Trophoblast cell (in vitro differentiated cells and primary cell): ENCODE results near the gene USP6NL.

Experiments used
- DNase-seq, 2 donors: peaks; one replicate each; pipeline ENCODE4 v3.0.0-alpha.2; 2016
- H2AFZ ChIP-seq: 2 replicates; pipeline ENCODE4 v1.6.1; 2013; ENCODE audit warnings: low read length, moderate library complexity, mild to moderate bottlenecking; ENCODE audit not compliant: insufficient read depth, poor library complexity
- H2AK5ac ChIP-seq: 2 replicates; pipeline ENCODE4 v1.6.1; 2013; ENCODE audit warnings: mild to moderate bottlenecking, low read length
- H2BK120ac ChIP-seq: 2 replicates; pipeline ENCODE4 v1.6.1; 2013; ENCODE audit warnings: low read length, mild to moderate bottlenecking, moderate library complexity; ENCODE audit not compliant: insufficient read depth, poor library complexity
- H2BK12ac ChIP-seq: 2 replicates; pipeline ENCODE4 v1.6.1; 2013; ENCODE audit warnings: mild to moderate bottlenecking, low read length, moderate library complexity
- H2BK5ac ChIP-seq: 2 replicates; pipeline ENCODE4 v1.6.1; 2013; ENCODE audit warnings: low read length, low read depth, moderate library complexity, mild to moderate bottlenecking; ENCODE audit not compliant: poor library complexity
- H3K14ac ChIP-seq: 2 replicates; pipeline ENCODE4 v1.6.1; 2013; ENCODE audit warnings: mild to moderate bottlenecking, low read length
- H3K18ac ChIP-seq: 2 replicates; pipeline ENCODE4 v1.6.1; 2013; ENCODE audit warnings: mild to moderate bottlenecking, low read length
- H3K23ac ChIP-seq: 2 replicates; pipeline ENCODE4 v1.6.1; 2013; ENCODE audit warnings: low read length
- H3K27ac ChIP-seq: 2 replicates; pipeline ENCODE4 v1.5.1; 2013; ENCODE audit warnings: low read depth, mild to moderate bottlenecking, inconsistent platforms, low read length, moderate library complexity
- H3K27me3 ChIP-seq: 2 replicates; pipeline ENCODE4 v1.6.1; 2013; ENCODE audit warnings: inconsistent platforms, mild to moderate bottlenecking, low read length, moderate library complexity; ENCODE audit not compliant: insufficient read depth
- H3K36me3 ChIP-seq, 2 experiments: 1 replicate in 1 of 2; 2 replicates in 1 of 2; pipeline ENCODE4 v1.6.1; 2013; ENCODE audit warnings: low read length in 2 of 2, mild to moderate bottlenecking in 2 of 2, moderate library complexity in 1 of 2; ENCODE audit not compliant: insufficient read depth in 2 of 2, control insufficient read depth in 1 of 2
- H3K4ac ChIP-seq: 2 replicates; pipeline ENCODE4 v1.6.1; 2013; ENCODE audit warnings: low read depth, mild to moderate bottlenecking, low read length, moderate library complexity
- H3K4me1 ChIP-seq, 2 experiments: 1 replicate in 1 of 2; 2 replicates in 1 of 2; pipeline ENCODE4 v1.6.1; 2013; ENCODE audit warnings: low read length in 2 of 2, mild to moderate bottlenecking in 2 of 2, moderate library complexity in 1 of 2; ENCODE audit not compliant: insufficient read depth in 2 of 2, control insufficient read depth in 1 of 2
- H3K4me2 ChIP-seq: 2 replicates; pipeline ENCODE4 v1.6.1; 2013; ENCODE audit warnings: inconsistent platforms, mild to moderate bottlenecking, low read length, moderate library complexity
- H3K4me3 ChIP-seq: 2 replicates; pipeline ENCODE4 v1.5.1; 2013; ENCODE audit warnings: mild to moderate bottlenecking, low read depth, low read length, inconsistent platforms
- H3K79me1 ChIP-seq: one replicate; pipeline ENCODE4 v1.6.1; 2013; ENCODE audit warnings: low read length
- H3K79me2 ChIP-seq: 2 replicates; pipeline ENCODE4 v1.6.1; 2013; ENCODE audit warnings: low read length, mild to moderate bottlenecking; ENCODE audit not compliant: control insufficient read depth, insufficient read depth, poor library complexity
- H3K9ac ChIP-seq: 2 replicates; pipeline ENCODE4 v1.6.1; 2013; ENCODE audit warnings: mild to moderate bottlenecking, low read length
- H3K9me3 ChIP-seq: 2 replicates; pipeline ENCODE4 v1.6.1; 2013; ENCODE audit warnings: low read depth, mild to moderate bottlenecking, control low read depth, inconsistent platforms, low read length; ENCODE audit not compliant: insufficient read depth
- H4K12ac ChIP-seq: 2 replicates; pipeline ENCODE4 v1.6.1; 2013; ENCODE audit warnings: low read depth, mild to moderate bottlenecking, low read length, moderate library complexity
- H4K8ac ChIP-seq: 2 replicates; pipeline ENCODE4 v1.6.1; 2013; ENCODE audit warnings: low read depth, mild to moderate bottlenecking, low read length, moderate library complexity
- H4K91ac ChIP-seq: one replicate; pipeline ENCODE4 v1.6.1; 2013; ENCODE audit warnings: low read depth, mild to moderate bottlenecking, low read length, moderate library complexity
- WGBS: extraction: QIAGEN DNeasy Blood & Tissue Kit; methylation state at CpG from one replicate; pipeline ENCODE4 v1.1.7; 2013; ENCODE audit warnings: missing lambda C conversion rate; ENCODE audit not compliant: insufficient read length, insufficient coverage; ENCODE audit errors: extremely low coverage; 5-methylcytosine and 5-hydroxymethylcytosine counted together

USP6NL gene

GRCh38 chr10:11446133-11446532 is 165.3 kb downstream of the USP6NL start:
- DNase-seq, result no peak
- no CpG with 5 or more reads among the region's 5 CpGs for WGBS
- Histone ChIP-seq H3K4me2 (no peak overlapping the region), H2BK5ac (no peak overlapping the region), H4K91ac (no peak overlapping the region), H2BK120ac (no peak overlapping the region), H3K27ac (no peak overlapping the region), H3K36me3 (no peaks in the 10 kb centered on the region), H3K9ac (no peak overlapping the region), H2AFZ (no peak overlapping the region), H3K4me3 (no peak overlapping the region), H4K8ac (no peak overlapping the region), H2AK5ac (no peak overlapping the region), H3K18ac (no peak overlapping the region), H3K9me3 (peaks cover 4% of the 10 kb centered on the region), H4K12ac (no peak overlapping the region), H3K14ac (no peak overlapping the region), H3K23ac (no peak overlapping the region), H3K4ac (no peak overlapping the region), H3K4me1 (no peaks in the 10 kb centered on the region), H3K79me2 (no peaks in the 10 kb centered on the region), H3K27me3 (no peaks in the 10 kb centered on the region), H2BK12ac (no peak overlapping the region), H3K79me1 (no peaks in the 10 kb centered on the region)

- no peaks in the 10 kb centered on the region for H3K79me1 ChIP-seq
Measured at GRCh38 chr10:11444531-11445228, 166.8 kb downstream of the USP6NL start.

GRCh38 chr10:11444155-11444530 is 167.3 kb downstream of the USP6NL start:
- H3K79me2 ChIP-seq, result no peaks in the 10 kb centered on the region

More at GRCh38 chr10:11444531-11445228, 166.8 kb downstream of the USP6NL start:
- Histone ChIP-seq H3K23ac (no peak overlapping the region), H3K4me2 (no peak overlapping the region), H3K14ac (no peak overlapping the region), H3K27ac (no peak overlapping the region), H3K9ac (no peak overlapping the region), H3K9me3 (peaks cover 4% of the 10 kb centered on the region), H4K91ac (no peak overlapping the region), H3K27me3 (no peaks in the 10 kb centered on the region), H2AFZ (no peak overlapping the region), H3K36me3 (no peaks in the 10 kb centered on the region), H2BK5ac (no peak overlapping the region), H2AK5ac (no peak overlapping the region), H3K18ac (no peak overlapping the region), H4K12ac (no peak overlapping the region), H4K8ac (no peak overlapping the region), H3K4ac (no peak overlapping the region), H2BK120ac (no peak overlapping the region), H2BK12ac (no peak overlapping the region), H3K79me2 (no peaks in the 10 kb centered on the region), H3K4me3 (no peak overlapping the region), H3K4me1 (no peaks in the 10 kb centered on the region)
- DNase-seq, result no peak
- WGBS, result no CpG with 5 or more reads among the region's 27 CpGs

GRCh38 chr10:11443468-11444154 is 167.8 kb downstream of the USP6NL start:
- Histone ChIP-seq H3K79me1 (no peaks in the 10 kb centered on the region), H3K4me1 (no peaks in the 10 kb centered on the region), H3K27ac (no peak overlapping the region), H2BK5ac (no peak overlapping the region), H3K4me2 (no peak overlapping the region), H2BK12ac (no peak overlapping the region), H3K9me3 (peaks cover 4% of the 10 kb centered on the region), H2AK5ac (no peak overlapping the region), H3K18ac (no peak overlapping the region), H4K91ac (no peak overlapping the region), H3K4ac (no peak overlapping the region), H4K8ac (no peak overlapping the region), H2AFZ (no peak overlapping the region), H3K23ac (no peak overlapping the region), H3K27me3 (no peaks in the 10 kb centered on the region), H3K36me3 (no peaks in the 10 kb centered on the region), H4K12ac (no peak overlapping the region), H3K9ac (no peak overlapping the region), H3K14ac (no peak overlapping the region), H2BK120ac (no peak overlapping the region), H3K4me3 (no peak overlapping the region), H3K79me2 (no peaks in the 10 kb centered on the region)
- no CpG with 5 or more reads among the region's 23 CpGs for WGBS
- no peak for DNase-seq

More at GRCh38 chr10:11444155-11444530, 167.3 kb downstream of the USP6NL start:
- Histone ChIP-seq H3K18ac (no peak overlapping the region), H4K91ac (no peak overlapping the region), H2BK120ac (no peak overlapping the region), H2AFZ (no peak overlapping the region), H3K79me1 (no peaks in the 10 kb centered on the region), H3K4me3 (no peak overlapping the region), H3K4me2 (no peak overlapping the region), H3K27ac (no peak overlapping the region), H4K8ac (no peak overlapping the region), H3K36me3 (no peaks in the 10 kb centered on the region), H3K9ac (no peak overlapping the region), H4K12ac (no peak overlapping the region), H2AK5ac (no peak overlapping the region), H2BK12ac (no peak overlapping the region), H2BK5ac (no peak overlapping the region), H3K4ac (no peak overlapping the region), H3K9me3 (peaks cover 4% of the 10 kb centered on the region), H3K23ac (no peak overlapping the region), H3K27me3 (no peaks in the 10 kb centered on the region), H3K14ac (no peak overlapping the region), H3K4me1 (no peaks in the 10 kb centered on the region)
- WGBS, result no CpG with 5 or more reads among the region's 11 CpGs
- no peak for DNase-seq
